ENCODE measurements around the gene LRRC61. TPM values are rescaled to one million over a fixed set of nuclear protein-coding genes. Genes with fewer than 3 reads are reported as not detected.

The LRRC61 gene
- total RNA-seq: 0.29 and 2.0 TPM in 2 replicates

DNA sequence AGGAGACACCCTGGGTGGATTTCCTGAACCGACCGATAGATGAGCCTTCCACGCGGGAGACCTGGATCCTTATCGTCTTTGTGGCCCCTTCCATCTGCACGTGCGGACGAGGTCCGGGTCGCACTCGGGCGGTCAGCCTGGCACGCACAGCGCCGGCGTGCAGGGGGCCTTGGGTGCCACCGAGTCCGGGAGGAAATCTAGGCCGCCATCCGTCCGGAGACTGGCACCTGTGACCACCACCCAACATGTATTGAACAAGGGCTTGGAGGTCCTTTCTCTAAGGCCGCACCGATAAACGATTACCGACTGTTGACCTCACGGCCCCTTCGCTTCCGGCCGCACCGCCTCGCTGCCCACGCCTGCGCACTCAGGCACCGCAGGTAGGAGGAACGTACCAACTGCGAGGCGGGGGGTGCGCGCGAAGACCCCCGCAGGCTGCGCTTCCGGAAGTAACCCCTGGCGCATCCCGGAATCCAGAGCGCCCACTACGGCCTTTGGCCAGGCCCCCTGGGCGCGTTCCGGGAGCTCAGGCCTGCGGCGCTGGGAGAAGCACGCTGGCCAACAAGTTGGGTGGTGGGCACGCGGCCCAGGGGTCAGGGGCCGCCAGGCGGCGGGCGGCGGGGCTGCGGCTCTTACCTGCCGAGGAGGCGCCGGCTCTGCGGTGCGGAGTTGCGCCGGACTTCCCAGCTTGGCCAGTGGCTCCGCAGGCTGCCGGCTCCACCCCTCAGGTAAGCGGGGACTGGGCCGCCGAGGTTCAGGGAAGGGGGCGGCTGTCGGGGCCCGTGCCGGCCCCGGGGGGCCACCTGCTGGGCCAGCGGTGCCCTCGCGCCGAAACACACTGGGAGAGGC lies at the start of gene LRRC61, which contains the start of gene ACTR3C:
Gene LRRC61 (plus strand): TSS at position 523 of the 849 bp plus-strand sequence. CDS start 13,507 bp downstream, outside the sequence.
Gene ACTR3C (minus strand): TSS at position 713 of the 849 bp plus-strand sequence. CDS start 28,249 bp downstream, outside the sequence.

GRCh38 chr7:150341263-150342120 lies 18.3 kb downstream of the LRRC61 start, which contains the start of gene RARRES2:
Gene RARRES2 (minus strand): TSS chr7:150341629. CDS start chr7:150340609, 1,020 bp downstream.

GRCh38 chr7:150368096-150368883 lies 45.1 kb downstream of the LRRC61 start, which contains the start of gene REPIN1:
Gene REPIN1 (plus strand): TSS chr7:150368822. CDS start chr7:150369712, 890 bp downstream.

GRCh38 chr7:150378853-150379440 lies 55.8 kb downstream of the LRRC61 start, which contains the start of gene ZNF775:
Gene ZNF775 (plus strand): TSS chr7:150379330. CDS start chr7:150388471, 9,141 bp downstream.

Other genes starting within 250 kb of the LRRC61 start
- 0.67 and 2.0 TPM in 2 replicates for gene ACTR3C, start 190 bp downstream of the LRRC61 start, total RNA-seq
- not detected in 2 replicates for gene RARRES2, start 18.3 kb downstream of the LRRC61 start, total RNA-seq
- 125 and 130 TPM in 2 replicates for gene REPIN1, start 45.5 kb downstream of the LRRC61 start, total RNA-seq
- gene ZNF775, start 56.0 kb downstream of the LRRC61 start, total RNA-seq: 4.8 and 6.9 TPM in 2 replicates
- 49.6 and 68.7 TPM in 2 replicates for gene GIMAP8, start 127.3 kb downstream of the LRRC61 start, total RNA-seq
- 25.2 and 31.6 TPM in 2 replicates for gene GIMAP7, start 191.5 kb downstream of the LRRC61 start, total RNA-seq
- 134 and 166 TPM in 2 replicates for gene GIMAP4, start 244.0 kb downstream of the LRRC61 start, total RNA-seq

Measured in vein endothelial cell (primary cell).